Measurements from ENCODE around the gene RPS2.

RPS2 gene

GRCh38 chr16:1998852-1999801 lies 34.5 kb upstream of the RPS2 start:
- DNase-seq = no peak

DNA sequence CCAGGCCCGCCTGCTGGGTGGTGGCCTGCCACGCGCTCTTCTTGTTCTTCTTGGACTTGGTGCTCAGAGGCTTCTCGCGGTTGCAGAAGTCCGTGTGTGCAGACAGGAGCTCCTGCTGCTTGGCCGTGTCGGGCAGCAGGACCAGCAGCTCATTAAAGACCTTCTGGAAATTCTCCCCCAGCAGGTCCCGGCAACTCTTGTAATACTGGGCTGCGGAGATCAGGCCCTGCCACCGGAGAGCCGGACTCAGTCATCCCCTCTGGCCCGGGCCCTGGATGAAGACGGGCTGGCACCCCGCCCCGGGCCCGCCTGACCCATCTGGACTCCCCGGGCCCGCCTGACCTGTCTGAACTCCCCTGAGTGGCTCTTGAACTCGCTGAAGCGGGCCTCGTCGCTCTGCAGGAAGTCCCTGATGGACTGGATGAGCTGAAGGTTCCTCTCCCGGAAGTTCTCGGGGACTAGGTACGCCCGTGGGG lies 33.8 kb upstream of the RPS2 start:
- no peak for DNase-seq

DNA sequence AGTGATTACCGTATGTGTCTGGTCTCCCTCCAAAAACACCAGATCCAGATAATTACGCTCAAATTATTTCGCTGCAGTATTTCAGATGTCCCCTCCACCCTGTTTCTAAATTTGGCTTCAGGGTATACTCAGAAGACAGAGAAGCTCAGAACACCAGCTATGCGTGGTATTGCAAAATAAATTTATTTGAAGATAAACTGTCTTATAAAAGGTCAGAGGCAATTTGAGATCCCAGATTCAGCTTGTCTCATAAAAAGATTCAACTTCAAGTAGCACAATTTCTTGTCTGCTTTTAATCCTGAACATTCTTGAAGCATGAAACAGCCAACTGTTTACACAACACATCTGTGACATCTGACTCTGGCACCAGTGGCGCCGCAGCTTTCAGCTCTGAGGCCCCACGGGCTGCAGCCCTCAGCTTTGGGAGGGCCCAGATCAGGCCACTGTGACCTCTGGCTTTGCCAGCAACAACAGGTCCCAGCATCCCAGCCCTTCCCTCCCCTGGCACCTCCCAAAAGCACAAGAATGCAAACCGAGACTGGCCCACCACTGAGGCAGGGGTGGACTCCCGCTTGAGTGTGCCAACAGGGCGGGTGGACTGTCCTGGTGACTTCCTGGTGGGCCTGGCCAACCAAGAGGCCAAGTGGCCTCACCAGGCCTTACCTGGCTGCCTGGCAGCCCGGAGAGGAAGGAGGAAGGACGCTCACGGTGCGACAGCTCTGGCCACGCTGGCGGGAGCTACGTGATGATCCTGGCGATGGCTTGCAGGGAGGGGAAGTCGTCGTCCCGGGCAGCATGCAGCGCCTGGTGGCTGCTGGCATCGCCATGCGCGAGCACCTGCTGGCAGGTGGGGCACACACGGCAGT lies 33.1 kb upstream of the RPS2 start:
- DNase-seq = no peak

GRCh38 chr16:1993731-1994131 lies 29.1 kb upstream of the RPS2 start:
- no peak for DNase-seq

GRCh38 chr16:1992704-1993317 lies 28.2 kb upstream of the RPS2 start:
- no peak for DNase-seq

GRCh38 chr16:1991948-1992703 lies 27.5 kb upstream of the RPS2 start:
- DNase-seq = no peak

DNA sequence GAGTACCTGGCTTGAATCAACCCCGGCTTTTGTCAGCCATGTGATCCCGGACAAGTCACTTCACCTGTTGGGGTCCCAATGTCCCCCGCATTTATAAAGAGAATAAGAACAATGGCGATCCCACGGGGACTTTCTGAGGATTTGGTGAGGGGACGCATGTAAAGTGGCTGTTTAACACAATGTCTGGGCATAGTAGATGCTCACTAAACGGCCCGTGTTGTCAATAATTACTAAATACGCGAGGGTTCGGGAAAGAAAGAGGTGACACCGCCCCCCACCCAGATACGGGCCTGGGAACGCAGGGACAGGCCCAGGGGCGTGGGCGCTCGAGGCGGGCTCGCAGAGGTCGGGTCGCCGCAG lies 26.9 kb upstream of the RPS2 start:
- DNase-seq = no peak

DNA sequence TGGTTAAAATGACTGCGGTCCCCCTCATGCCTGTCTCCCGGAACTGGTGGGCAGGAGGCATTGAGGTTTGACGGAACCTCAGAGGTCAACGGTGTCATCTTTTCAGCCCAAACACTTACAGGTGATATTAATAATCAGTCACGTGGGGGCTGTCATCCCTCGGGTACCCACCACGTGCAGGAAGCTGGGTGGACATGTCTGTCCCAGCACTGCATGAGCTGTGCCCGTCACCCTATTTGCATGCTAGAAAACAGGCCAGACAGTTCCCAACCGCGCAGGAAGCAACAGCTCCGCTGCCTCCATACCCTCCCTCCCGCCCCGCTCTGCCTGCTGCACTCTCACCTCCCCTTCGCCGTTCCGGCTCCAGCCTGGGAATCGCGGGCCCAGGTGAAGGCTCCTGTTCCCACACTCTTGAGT lies 26.5 kb upstream of the RPS2 start:
- DNase-seq = no peak

DNA sequence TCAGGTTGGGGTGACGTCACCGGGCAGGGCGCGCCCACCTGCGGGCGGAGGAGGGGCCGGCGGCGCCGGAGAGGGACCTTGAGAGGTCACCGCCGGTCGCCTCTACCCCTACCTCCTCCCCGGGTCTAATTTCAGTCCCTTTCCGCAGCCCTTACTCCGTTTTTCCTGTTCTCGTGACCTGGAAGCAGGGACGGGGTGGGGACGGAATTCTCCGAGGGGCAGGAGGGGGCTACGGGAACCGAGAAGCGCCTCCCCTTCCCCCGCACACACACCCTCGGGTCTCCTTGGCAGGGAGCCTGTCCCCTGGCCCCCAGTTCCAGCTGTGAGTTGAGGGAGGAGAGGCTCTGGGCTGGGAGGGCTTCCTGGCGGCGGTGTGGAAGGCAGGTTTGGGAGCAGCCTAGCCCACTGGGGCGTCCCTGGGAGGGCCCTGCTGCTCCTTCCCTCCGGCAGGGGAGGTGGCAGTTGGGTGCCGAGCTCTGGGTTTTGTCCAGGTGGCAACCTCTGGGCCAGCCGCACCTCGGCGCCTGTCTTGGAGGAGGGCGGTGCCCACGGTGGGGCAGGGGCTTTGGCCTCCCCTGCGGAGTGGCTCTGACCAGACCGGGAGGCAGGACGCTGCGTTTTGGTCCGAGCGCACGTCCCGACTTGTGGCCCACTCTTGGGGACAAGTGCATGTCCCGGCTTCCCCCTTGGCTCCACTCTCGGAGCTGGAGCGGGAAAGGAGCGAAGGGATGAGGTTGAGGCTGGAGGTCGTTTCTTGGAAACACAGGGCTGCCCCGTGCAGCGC lies 25.9 kb upstream of the RPS2 start:
- no peak for DNase-seq

- no peak for DNase-seq
Measured at GRCh38 chr16:1990101-1990350, 25.4 kb upstream of the RPS2 start.

GRCh38 chr16:1989209-1990100 lies 24.8 kb upstream of the RPS2 start, which contains the start of gene SYNGR3:
SYNGR3 (plus strand) TSS chr16:1989970; CDS start chr16:1990103, 133 bp downstream.
- DNase-seq = no peak

- DNase-seq = no peak
Measured at GRCh38 chr16:1987198-1987597, 22.6 kb upstream of the RPS2 start.

DNA sequence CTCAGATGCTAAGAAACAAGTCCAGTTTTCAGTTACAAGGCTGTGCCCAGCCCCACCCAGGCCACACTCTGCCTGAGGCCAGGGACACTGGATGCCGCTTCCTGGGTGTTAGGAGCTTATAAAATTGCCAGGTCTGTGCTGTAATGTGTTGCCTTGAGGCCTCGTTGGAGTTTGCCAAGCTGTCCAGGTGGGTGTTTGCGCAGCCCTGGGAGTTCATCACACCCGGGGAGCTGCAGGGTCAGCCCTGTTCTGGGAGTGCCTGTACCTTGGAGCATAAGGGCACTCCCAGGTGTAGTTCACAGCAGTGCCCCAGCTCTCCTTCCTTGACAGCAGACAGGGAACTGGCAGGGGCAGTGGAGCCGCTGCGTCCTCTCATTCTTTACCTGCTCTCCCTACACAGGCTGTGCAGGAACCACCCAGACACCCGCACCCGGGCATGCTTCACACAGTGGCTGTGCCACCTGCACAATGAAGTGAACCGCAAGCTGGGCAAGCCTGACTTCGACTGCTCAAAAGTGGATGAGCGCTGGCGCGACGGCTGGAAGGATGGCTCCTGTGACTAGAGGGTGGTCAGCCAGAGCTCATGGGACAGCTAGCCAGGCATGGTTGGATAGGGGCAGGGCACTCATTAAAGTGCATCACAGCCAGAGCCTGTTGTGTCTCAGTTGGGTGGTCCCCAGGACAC lies 21.0 kb upstream of the RPS2 start:
- DNase-seq = no peak

GRCh38 chr16:1984347-1985225 lies 20.0 kb upstream of the RPS2 start:
- DNase-seq = no peak

GRCh38 chr16:1983544-1984346 lies 19.1 kb upstream of the RPS2 start, which contains the start of gene GFER:
GFER (plus strand) TSS chr16:1984193; CDS start chr16:1984219, 26 bp downstream.
- no peak for DNase-seq

DNA sequence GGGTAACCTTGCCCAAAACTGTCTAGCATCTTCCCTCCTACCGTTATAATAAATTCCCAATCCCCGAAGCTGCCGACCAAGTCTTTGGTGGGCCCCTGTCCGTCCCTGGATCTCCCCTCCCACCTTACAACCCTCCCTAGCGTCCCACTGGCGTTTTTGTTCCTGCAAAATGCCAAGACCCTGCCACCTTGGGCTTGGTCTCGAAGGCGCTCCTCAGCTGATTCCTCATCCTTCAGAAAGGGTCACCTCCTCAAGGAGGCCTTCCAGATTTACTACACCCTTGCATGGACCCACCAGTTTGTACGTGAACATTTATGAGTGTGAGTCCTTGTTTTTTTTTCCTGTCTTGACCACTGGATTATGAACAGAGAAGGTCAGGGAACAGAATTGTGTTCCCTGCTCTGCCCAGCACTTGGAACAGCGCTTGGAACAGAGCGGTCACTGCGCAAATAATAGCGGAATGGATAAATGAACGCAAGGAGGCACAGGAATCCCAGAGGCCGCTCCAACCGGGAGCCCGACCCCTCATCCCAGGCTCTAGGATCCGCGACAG lies 18.4 kb upstream of the RPS2 start:
- no peak for DNase-seq

GRCh38 chr16:1982013-1982433 lies 17.4 kb upstream of the RPS2 start:
- no peak for DNase-seq

DNA sequence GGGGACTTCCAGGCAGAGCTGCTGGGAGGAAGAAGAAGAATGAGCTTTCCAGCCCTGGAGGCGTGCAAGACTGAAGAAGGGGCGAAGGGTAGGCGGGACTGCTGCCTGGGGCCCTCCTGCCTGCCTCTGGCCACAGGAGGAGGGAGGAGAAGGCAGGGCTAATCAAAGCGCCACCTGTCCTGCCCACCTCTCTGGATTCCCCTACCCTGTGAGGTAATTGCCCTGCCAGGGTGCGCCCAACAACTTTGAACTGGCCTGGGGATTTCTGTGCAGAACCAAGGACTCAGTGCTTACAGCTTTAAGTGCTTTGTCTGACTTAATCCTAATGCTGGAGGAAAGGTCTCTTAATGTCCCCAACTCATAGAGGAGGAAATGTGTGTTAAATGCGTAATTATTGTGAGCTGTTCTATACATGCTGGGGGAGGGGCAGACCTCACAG lies 16.8 kb upstream of the RPS2 start, which contains the start of gene NOXO1:
NOXO1 (minus strand) TSS at position 72 of the 439 bp plus-strand sequence. CDS start 290 bp downstream, outside the sequence.
- no peak for DNase-seq

Measured in NCI-H2081 treated with DMSO at 0.1 percent for 48 hours (cell line).